ENCODE data around the gene TSPAN11. TPM values are rescaled to one million over a fixed set of nuclear protein-coding genes. Genes with fewer than 3 reads are reported as not detected.
A peak's percentile ranks its signal among the peaks of the same experiment; 100 is the strongest.

Gene TSPAN11
- total RNA-seq, 2 donors from 2014 or later: 0.07 to 0.28 TPM

- no peak for DNase-seq
- H3K27me3 Mint-ChIP-seq (ENCODE audit: low read depth): no peaks in the 10 kb centered on the region
- no peaks in the 10 kb centered on the region for H3K9me3 Mint-ChIP-seq
- no peaks in the 10 kb centered on the region for H3K4me1 Mint-ChIP-seq (ENCODE audit: low read depth)
- no peak overlapping the region for H3K27ac Mint-ChIP-seq
- H3K4me3 Mint-ChIP-seq: no peak overlapping the region
- no peak for ATAC-seq (replicated peaks in 1 of 2)
- no peaks in the 10 kb centered on the region for H3K36me3 Mint-ChIP-seq (ENCODE audit: insufficient read depth in 2 of 2)
Observed at GRCh38 chr12:30980955-30981662, 54.6 kb downstream of the TSPAN11 start.

GRCh38 chr12:30982413-30982812 is 55.9 kb downstream of the TSPAN11 start:
- no peak for DNase-seq
- Mint-ChIP-seq H3K4me3 (no peak overlapping the region), H3K36me3 (ENCODE audit: insufficient read depth in 2 of 2) (no peaks in the 10 kb centered on the region), H3K27me3 (ENCODE audit: low read depth) (no peaks in the 10 kb centered on the region), H3K27ac (no peak overlapping the region), H3K4me1 (ENCODE audit: low read depth) (no peaks in the 10 kb centered on the region), H3K9me3 (no peaks in the 10 kb centered on the region)
- no peak for ATAC-seq (replicated peaks in 1 of 2)

DNA sequence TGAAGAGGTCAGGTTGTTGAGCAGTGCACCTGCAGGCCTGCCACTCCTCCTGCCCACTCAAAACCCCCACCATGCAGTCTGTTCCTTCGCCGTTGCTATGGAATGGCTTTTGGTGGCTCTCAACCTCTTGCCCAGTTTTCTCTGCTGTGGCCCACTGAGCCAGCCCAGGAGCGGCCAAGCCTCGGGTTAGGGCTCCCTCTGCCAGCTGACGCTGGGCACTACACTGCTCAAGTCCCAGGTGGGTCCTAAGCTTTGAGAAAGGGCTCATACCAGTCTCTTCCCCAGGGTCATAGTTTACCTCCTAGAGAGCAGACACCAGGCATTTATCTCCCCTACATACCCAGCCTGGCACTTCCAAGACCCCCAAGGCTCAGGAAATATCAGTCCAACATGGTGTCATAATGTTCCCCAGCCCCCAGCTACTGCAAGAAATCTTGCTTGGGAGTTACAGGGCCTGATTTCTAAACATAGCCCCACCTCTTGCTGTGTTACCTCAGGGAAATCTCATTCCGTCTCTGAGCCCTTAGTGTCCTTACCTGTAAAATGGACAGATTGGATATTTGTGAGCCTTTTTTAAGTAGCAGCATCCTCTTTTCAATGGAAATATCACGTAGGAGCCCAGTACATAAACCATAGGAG is 59.4 kb downstream of the TSPAN11 start:
- Mint-ChIP-seq H3K4me3 (no peak overlapping the region), H3K36me3 (ENCODE audit: insufficient read depth in 2 of 2) (no peaks in the 10 kb centered on the region), H3K4me1 (ENCODE audit: low read depth) (no peaks in the 10 kb centered on the region), H3K27me3 (ENCODE audit: low read depth) (no peaks in the 10 kb centered on the region), H3K9me3 (no peaks in the 10 kb centered on the region), H3K27ac (no peak overlapping the region)
- DNase-seq (peak; percentile 24 to 27), ATAC-seq (replicated peaks in 1 of 2) (peak; percentile 54 to 68)

- DNase-seq (no peak), ATAC-seq (replicated peaks in 1 of 2) (no peak)
- Mint-ChIP-seq H3K27ac (no peak overlapping the region), H3K27me3 (ENCODE audit: low read depth) (no peaks in the 10 kb centered on the region), H3K9me3 (no peaks in the 10 kb centered on the region), H3K4me1 (ENCODE audit: low read depth) (no peaks in the 10 kb centered on the region), H3K4me3 (no peak overlapping the region), H3K36me3 (ENCODE audit: insufficient read depth in 2 of 2) (no peaks in the 10 kb centered on the region)
Observed at GRCh38 chr12:30988086-30988485, 61.5 kb downstream of the TSPAN11 start.

- Mint-ChIP-seq H3K9me3 (no peaks in the 10 kb centered on the region), H3K27me3 (ENCODE audit: low read depth) (no peaks in the 10 kb centered on the region), H3K4me1 (ENCODE audit: low read depth) (no peaks in the 10 kb centered on the region), H3K27ac (no peak overlapping the region), H3K4me3 (no peak overlapping the region), H3K36me3 (ENCODE audit: insufficient read depth in 2 of 2) (no peaks in the 10 kb centered on the region)
- no peak for DNase-seq
- ATAC-seq (replicated peaks in 1 of 2): no peak
Observed at GRCh38 chr12:30988646-30989286, 62.2 kb downstream of the TSPAN11 start.

DNA sequence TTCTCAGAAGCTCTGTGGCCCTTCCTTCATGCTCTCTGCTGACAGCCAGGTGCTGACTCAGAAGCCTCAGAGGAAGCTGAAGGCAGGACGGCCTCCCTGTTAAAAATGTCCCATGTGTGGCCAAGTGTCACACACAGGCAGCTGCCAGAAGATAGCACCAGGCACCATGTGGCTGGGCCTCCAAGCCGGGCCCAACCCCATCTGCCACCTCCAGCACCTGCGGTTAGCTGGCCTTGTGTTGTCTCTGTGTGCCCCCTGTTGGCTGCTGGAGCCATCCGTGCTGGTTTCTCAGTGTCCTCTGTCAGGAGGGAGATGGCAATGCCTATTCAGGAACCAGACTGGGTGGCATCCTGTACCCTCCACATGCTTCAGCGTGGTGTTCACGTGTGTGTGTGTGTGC is 63.2 kb downstream of the TSPAN11 start:
- H3K4me1 Mint-ChIP-seq (ENCODE audit: low read depth): no peaks in the 10 kb centered on the region
- ATAC-seq (replicated peaks in 1 of 2) (peak; percentile 60 to 66), DNase-seq (peak; percentile 19)
- H3K27ac Mint-ChIP-seq: no peak overlapping the region
- no peaks in the 10 kb centered on the region for H3K9me3 Mint-ChIP-seq
- no peak overlapping the region for H3K4me3 Mint-ChIP-seq
- no peaks in the 10 kb centered on the region for H3K27me3 Mint-ChIP-seq (ENCODE audit: low read depth)
- H3K36me3 Mint-ChIP-seq (ENCODE audit: insufficient read depth in 2 of 2): no peaks in the 10 kb centered on the region

DNA sequence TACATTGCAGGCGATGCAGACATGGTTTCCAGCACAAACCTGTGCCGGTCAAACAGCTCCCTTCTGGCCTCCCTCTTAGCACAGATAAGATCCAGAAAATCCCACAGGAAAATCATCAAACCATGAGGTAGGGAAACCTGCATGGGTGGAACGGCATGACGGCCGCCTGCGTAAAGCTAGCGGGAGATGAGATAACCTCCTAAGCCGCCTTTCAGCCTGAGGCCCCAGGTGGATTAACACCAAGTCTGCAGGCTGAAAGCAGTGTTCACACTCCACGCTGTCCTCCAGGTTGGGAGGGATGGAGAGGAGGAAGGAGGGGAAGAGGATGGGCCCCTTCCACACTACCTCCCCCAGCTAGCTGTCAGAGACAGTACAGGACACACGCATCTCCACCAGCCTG is 63.8 kb downstream of the TSPAN11 start:
- ATAC-seq (replicated peaks in 1 of 2): no peak
- no peak overlapping the region for H3K27ac Mint-ChIP-seq
- H3K9me3 Mint-ChIP-seq: no peaks in the 10 kb centered on the region
- no peak overlapping the region for H3K4me3 Mint-ChIP-seq
- no peak for DNase-seq
- H3K36me3 Mint-ChIP-seq (ENCODE audit: insufficient read depth in 2 of 2): no peaks in the 10 kb centered on the region
- no peaks in the 10 kb centered on the region for H3K27me3 Mint-ChIP-seq (ENCODE audit: low read depth)
- H3K4me1 Mint-ChIP-seq (ENCODE audit: low read depth): no peaks in the 10 kb centered on the region

DNA sequence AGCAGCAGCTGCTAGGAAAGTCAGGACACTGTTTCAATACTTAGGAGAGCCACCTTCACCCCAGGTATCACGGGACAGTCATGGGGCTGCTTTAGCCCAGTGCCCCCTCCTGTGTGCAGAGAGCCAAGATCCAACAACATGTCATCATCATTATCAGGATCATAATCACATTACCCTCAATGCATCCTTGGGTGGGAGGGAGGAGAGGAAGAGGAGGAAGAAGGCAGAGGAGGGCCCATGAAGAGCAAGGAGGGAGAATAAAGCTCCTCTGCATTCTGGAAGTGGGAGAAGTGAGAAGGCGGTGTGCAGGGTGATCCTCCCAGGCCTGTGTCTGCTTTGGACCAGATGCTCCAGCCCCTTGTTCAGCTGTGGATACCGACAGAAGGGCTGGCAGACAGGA is 64.2 kb downstream of the TSPAN11 start:
- Mint-ChIP-seq H3K27me3 (ENCODE audit: low read depth) (no peaks in the 10 kb centered on the region), H3K27ac (no peak overlapping the region), H3K4me3 (no peak overlapping the region), H3K4me1 (ENCODE audit: low read depth) (no peaks in the 10 kb centered on the region), H3K9me3 (no peaks in the 10 kb centered on the region), H3K36me3 (ENCODE audit: insufficient read depth in 2 of 2) (no peaks in the 10 kb centered on the region)
- DNase-seq: no peak
- ATAC-seq (replicated peaks in 1 of 2): no peak

DNA sequence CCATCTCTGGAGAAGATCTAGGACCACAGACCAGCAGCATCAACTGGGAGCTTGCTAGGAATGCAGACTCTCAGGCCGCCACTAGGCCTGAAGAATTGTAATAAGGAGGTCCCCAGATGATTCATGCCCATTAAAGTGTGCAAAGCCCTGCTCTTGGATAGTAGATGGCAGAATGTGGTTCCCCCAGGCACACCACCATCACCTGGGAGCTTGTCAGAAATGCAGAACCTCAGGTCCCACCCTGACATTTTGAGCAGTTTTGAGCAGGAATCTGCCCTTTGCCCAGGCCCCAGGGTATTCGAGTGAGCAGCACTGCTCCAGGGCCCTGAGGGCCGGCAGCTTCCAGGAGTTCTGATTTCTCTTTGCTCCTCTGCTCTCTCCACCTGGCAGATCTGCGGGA is 64.9 kb downstream of the TSPAN11 start:
- no peak for DNase-seq
- Mint-ChIP-seq H3K27me3 (ENCODE audit: low read depth) (no peaks in the 10 kb centered on the region), H3K27ac (no peak overlapping the region), H3K4me3 (no peak overlapping the region), H3K9me3 (no peaks in the 10 kb centered on the region), H3K4me1 (ENCODE audit: low read depth) (no peaks in the 10 kb centered on the region), H3K36me3 (ENCODE audit: insufficient read depth in 2 of 2) (no peaks in the 10 kb centered on the region)
- ATAC-seq (replicated peaks in 1 of 2): no peak

DNA sequence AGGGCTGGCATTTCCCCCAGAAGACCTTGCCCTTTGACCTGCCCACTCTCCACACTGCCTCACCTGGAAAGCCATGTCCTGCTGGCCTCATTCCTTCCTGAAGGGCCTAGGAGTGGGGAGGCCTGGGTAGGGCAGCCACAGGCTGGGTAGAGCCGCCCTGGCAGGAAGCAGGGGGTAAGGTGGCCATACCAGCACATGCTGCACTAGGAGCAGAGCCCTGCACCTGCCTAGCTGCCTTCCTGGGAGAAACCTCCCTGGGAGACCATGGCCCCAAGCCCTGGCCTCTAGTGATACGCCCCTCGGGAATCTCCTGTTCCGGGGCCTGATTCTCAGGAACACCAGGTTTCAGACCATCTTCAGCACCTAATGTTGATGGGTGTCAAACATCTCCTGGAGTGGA is 65.8 kb downstream of the TSPAN11 start:
- Mint-ChIP-seq H3K36me3 (ENCODE audit: insufficient read depth in 2 of 2) (peaks cover 0 to 3% of the 10 kb centered on the region in 2 donors), H3K27me3 (ENCODE audit: low read depth) (no peaks in the 10 kb centered on the region), H3K27ac (no peak overlapping the region), H3K4me1 (ENCODE audit: low read depth) (no peaks in the 10 kb centered on the region), H3K9me3 (peaks cover 0 to 2% of the 10 kb centered on the region in 2 donors), H3K4me3 (no peak overlapping the region)
- DNase-seq: no peak
- no peak for ATAC-seq (replicated peaks in 1 of 2)

DNA sequence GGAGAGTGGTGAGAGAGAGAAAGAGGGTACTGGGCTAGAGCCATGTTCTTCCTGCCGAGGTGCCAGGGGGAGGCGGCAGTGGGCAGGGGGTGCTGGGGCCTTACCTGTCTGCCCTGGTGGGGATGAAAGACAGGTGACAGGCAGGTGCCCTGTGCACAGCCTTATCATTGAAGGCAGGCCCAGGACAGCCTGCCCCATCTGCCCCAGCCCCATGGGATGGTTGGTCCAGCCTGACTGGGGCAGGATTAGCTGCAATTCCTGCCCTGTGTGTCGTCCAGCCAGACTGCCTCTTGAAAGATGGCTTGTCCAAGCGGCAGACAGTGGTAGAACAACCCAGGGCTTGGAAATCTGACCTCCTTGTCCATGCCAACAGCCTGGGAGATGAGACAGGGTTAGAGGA is 67.2 kb downstream of the TSPAN11 start:
- no peaks in the 10 kb centered on the region for H3K4me1 Mint-ChIP-seq (ENCODE audit: low read depth)
- no peak overlapping the region for H3K4me3 Mint-ChIP-seq
- DNase-seq (no peak), ATAC-seq (replicated peaks in 1 of 2) (no peak)
- H3K9me3 Mint-ChIP-seq: peaks cover 0 to 2% of the 10 kb centered on the region in 2 donors
- H3K36me3 Mint-ChIP-seq (ENCODE audit: insufficient read depth in 2 of 2): peaks cover 0 to 3% of the 10 kb centered on the region in 2 donors
- H3K27me3 Mint-ChIP-seq (ENCODE audit: low read depth): no peaks in the 10 kb centered on the region
- no peak overlapping the region for H3K27ac Mint-ChIP-seq

DNA sequence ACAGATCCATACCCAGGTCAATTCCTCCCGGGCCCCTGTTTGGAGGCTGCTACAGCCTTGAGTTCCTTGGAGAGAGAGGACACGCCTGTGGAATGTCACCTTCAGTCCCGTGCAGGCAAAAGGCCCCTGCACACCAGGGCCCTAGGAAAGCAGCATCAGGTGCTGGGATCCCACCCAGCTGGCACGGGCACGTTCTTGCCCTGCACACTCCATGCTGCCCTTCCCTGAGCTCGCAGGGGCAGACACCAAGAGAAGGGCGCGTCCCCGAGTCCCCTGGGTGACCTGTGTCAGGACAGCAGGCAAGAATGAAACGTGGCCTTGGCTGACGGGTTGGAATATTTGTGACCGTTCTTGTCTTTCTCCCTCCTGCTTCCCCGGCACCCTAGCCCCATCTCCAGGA is 67.7 kb downstream of the TSPAN11 start:
- DNase-seq (no peak), ATAC-seq (replicated peaks in 1 of 2) (no peak)
- Mint-ChIP-seq H3K36me3 (ENCODE audit: insufficient read depth in 2 of 2) (peaks cover 0 to 3% of the 10 kb centered on the region in 2 donors), H3K27me3 (ENCODE audit: low read depth) (no peaks in the 10 kb centered on the region), H3K9me3 (peaks cover 0 to 2% of the 10 kb centered on the region in 2 donors), H3K4me3 (no peak overlapping the region), H3K4me1 (ENCODE audit: low read depth) (no peaks in the 10 kb centered on the region), H3K27ac (no peak overlapping the region)

- Mint-ChIP-seq H3K27ac (no peak overlapping the region), H3K4me3 (no peak overlapping the region), H3K9me3 (peaks cover 0 to 2% of the 10 kb centered on the region in 2 donors), H3K27me3 (ENCODE audit: low read depth) (no peaks in the 10 kb centered on the region), H3K4me1 (ENCODE audit: low read depth) (no peaks in the 10 kb centered on the region), H3K36me3 (ENCODE audit: insufficient read depth in 2 of 2) (peaks cover 0 to 3% of the 10 kb centered on the region in 2 donors)
- DNase-seq (no peak), ATAC-seq (replicated peaks in 1 of 2) (no peak)
Observed at GRCh38 chr12:30996255-30996654, 69.7 kb downstream of the TSPAN11 start.
